Ovary (tissue), 3 donors: ENCODE data around the gene STIP1.

ENCODE experiments used
- EP300 ChIP-seq: sonication (generic); formaldehyde crosslinking; IDR thresholded peaks from one replicate; pipeline ENCODE4 v1.6.1; 2017; ENCODE audit warnings: antibody characterized with exemption
- POLR2A ChIP-seq: fragments of 450-650 bp; IDR thresholded peaks from one replicate; pipeline ENCODE4 v1.6.1; 2017; ENCODE audit warnings: antibody characterized with exemption, mild to moderate bottlenecking, moderate library complexity
- TF ChIP-seq, protein P1 (sequence below), 3 donors: fragments of 450-650 bp in 2 of 3; fragments of 200-600 bp in 1 of 3; IDR thresholded peaks; one replicate each; pipeline versions ENCODE4 v1.5.1 to v1.8.0; 2016 to 2022; ENCODE audit warnings: antibody characterized with exemption in 3 of 3, mild to moderate bottlenecking in 1 of 3
- donor health status: DM: no; HTN: no; CAD: no.

DNA sequence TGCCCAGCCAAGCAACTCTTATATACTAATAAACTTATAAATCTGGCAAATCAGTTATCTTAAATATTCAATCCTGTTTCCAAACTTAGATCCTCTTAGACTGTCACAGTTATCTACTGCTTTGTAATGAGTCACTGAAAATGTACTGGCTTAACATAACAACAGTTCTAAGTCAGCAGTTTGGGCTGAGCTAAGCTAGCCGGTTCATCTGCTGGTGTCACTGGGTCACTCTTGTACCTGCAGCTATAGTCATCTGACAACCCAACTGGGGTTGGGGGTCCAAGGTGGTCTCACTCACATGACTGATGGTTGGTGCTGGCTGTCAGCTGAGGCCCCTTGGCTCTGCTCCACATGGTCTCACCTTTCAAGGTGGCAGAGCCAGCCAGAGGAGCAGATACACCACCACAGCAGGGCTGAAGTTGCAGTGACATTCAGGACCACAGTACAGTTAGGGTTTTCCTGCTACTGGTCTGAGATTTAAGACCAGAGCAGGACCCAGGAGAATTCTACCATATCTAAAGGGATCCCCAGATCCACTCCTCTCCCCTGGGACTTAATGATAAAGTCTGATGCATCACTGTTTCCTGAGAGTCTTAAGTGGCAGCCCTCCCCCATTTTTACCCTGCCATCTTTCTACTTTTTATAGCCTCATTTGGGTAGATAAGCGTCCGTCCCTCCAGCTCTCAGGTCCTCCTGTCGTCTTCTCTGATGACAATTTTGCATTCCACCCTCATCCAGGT lies 12.2 kb upstream of the STIP1 start:
- TF ChIP-seq, protein P1, sequence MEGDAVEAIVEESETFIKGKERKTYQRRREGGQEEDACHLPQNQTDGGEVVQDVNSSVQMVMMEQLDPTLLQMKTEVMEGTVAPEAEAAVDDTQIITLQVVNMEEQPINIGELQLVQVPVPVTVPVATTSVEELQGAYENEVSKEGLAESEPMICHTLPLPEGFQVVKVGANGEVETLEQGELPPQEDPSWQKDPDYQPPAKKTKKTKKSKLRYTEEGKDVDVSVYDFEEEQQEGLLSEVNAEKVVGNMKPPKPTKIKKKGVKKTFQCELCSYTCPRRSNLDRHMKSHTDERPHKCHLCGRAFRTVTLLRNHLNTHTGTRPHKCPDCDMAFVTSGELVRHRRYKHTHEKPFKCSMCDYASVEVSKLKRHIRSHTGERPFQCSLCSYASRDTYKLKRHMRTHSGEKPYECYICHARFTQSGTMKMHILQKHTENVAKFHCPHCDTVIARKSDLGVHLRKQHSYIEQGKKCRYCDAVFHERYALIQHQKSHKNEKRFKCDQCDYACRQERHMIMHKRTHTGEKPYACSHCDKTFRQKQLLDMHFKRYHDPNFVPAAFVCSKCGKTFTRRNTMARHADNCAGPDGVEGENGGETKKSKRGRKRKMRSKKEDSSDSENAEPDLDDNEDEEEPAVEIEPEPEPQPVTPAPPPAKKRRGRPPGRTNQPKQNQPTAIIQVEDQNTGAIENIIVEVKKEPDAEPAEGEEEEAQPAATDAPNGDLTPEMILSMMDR (IDR thresholded peaks at IDR 0.05) = no peak
- TF ChIP-seq POLR2A (no peak), EP300 (no peak)
